ENCODE measurements around the gene SLC17A9. TPM values are rescaled to one million over a fixed set of nuclear protein-coding genes. Genes with fewer than 3 reads are reported as not detected.

The SLC17A9 gene
- total RNA-seq, 1 donor from 2014 or later, result 12.4 TPM

- H4K20me1 ChIP-seq (ENCODE audit: insufficient read depth, low read length), result no peaks in the 10 kb centered on the region
- peaks cover 54% of the 10 kb centered on the region for H3K27me3 ChIP-seq (ENCODE audit: insufficient read depth, low read length)
- H3K79me2 ChIP-seq (ENCODE audit: insufficient read depth, low read length), result no peaks in the 10 kb centered on the region
- Mint-ChIP-seq H3K9me3 (ENCODE audit: unreplicated experiment) (peaks cover 4% of the 10 kb centered on the region), H3K27ac (ENCODE audit: unreplicated experiment) (no peak overlapping the region), H3K36me3 (ENCODE audit: low read depth, unreplicated experiment) (no peaks in the 10 kb centered on the region), H3K4me1 (ENCODE audit: low read depth, unreplicated experiment) (peaks cover 5% of the 10 kb centered on the region), H3K27me3 (ENCODE audit: low read depth, unreplicated experiment) (peaks cover 29% of the 10 kb centered on the region), H3K4me3 (ENCODE audit: unreplicated experiment) (peak overlapping the region; percentile 20)
- no peaks in the 10 kb centered on the region for H3K36me3 ChIP-seq (ENCODE audit: insufficient read depth, low read length)
- FAIRE-seq, result no peak
- no peak overlapping the region for H3K4me3 ChIP-seq (ENCODE audit: insufficient read depth, low read depth, low read length)
- no peak for TF ChIP-seq CTCF (IDR thresholded peaks at IDR 0.05; ENCODE audit: insufficient read depth, low read depth, low read length)
- TF ChIP-seq EZH2 (IDR thresholded peaks at IDR 0.05; ENCODE audit: insufficient read depth, low read length), result no peak
- H3K9ac ChIP-seq (ENCODE audit: low read length), result no peak overlapping the region
- no peak overlapping the region for H2AFZ ChIP-seq (ENCODE audit: low read depth, low read length)
- no peak for DNase-seq (ENCODE audit: low read depth)
- no peak overlapping the region for H3K27ac ChIP-seq (ENCODE audit: low read depth, low read length)
- peaks cover 2% of the 10 kb centered on the region for H3K4me1 ChIP-seq (ENCODE audit: insufficient read depth, low read length)
- H3K9me3 ChIP-seq (ENCODE audit: insufficient read depth, low read depth, low read length), result peaks cover 9% of the 10 kb centered on the region
- H3K4me2 ChIP-seq (ENCODE audit: low read length), result no peak overlapping the region
Measured at GRCh38 chr20:63014287-63014686, 61.8 kb downstream of the SLC17A9 start.

- H2AFZ ChIP-seq (ENCODE audit: low read depth, low read length), result no peak overlapping the region
Measured at GRCh38 chr20:63014710-63015109, 62.2 kb downstream of the SLC17A9 start.

More at GRCh38 chr20:63014710-63015109, 62.2 kb downstream of the SLC17A9 start:
- Histone ChIP-seq H3K9me3 (ENCODE audit: insufficient read depth, low read depth, low read length) (peaks cover 9% of the 10 kb centered on the region), H4K20me1 (ENCODE audit: insufficient read depth, low read length) (no peaks in the 10 kb centered on the region), H3K4me2 (ENCODE audit: low read length) (no peak overlapping the region), H3K4me3 (ENCODE audit: insufficient read depth, low read depth, low read length) (no peak overlapping the region), H3K27me3 (ENCODE audit: insufficient read depth, low read length) (peaks cover 54% of the 10 kb centered on the region), H3K9ac (ENCODE audit: low read length) (no peak overlapping the region), H3K36me3 (ENCODE audit: insufficient read depth, low read length) (no peaks in the 10 kb centered on the region), H3K79me2 (ENCODE audit: insufficient read depth, low read length) (no peaks in the 10 kb centered on the region), H3K27ac (ENCODE audit: low read depth, low read length) (no peak overlapping the region), H3K4me1 (ENCODE audit: insufficient read depth, low read length) (peaks cover 2% of the 10 kb centered on the region)
- peaks cover 5% of the 10 kb centered on the region for H3K4me1 Mint-ChIP-seq (ENCODE audit: low read depth, unreplicated experiment)
- H3K9me3 Mint-ChIP-seq (ENCODE audit: unreplicated experiment), result peaks cover 4% of the 10 kb centered on the region
- H3K27ac Mint-ChIP-seq (ENCODE audit: unreplicated experiment), result peak overlapping the region; percentile 47
- FAIRE-seq, result no peak
- H3K36me3 Mint-ChIP-seq (ENCODE audit: low read depth, unreplicated experiment), result no peaks in the 10 kb centered on the region
- H3K4me3 Mint-ChIP-seq (ENCODE audit: unreplicated experiment), result peak overlapping the region; percentile 81
- peaks cover 31% of the 10 kb centered on the region for H3K27me3 Mint-ChIP-seq (ENCODE audit: low read depth, unreplicated experiment)
- TF ChIP-seq EZH2 (IDR thresholded peaks at IDR 0.05; ENCODE audit: insufficient read depth, low read length), result peak; percentile 59
- no peak for TF ChIP-seq CTCF (IDR thresholded peaks at IDR 0.05; ENCODE audit: insufficient read depth, low read depth, low read length)
- no peak for DNase-seq (ENCODE audit: low read depth)
